ENCODE measurements around the gene KRTAP5-5. TPM values are rescaled to one million over a fixed set of nuclear protein-coding genes. Genes with fewer than 3 reads are reported as not detected.
"Not testable (repeated sequence)": the region's sequence is repeated elsewhere in the genome, so short reads cannot be mapped to it uniquely, and the experiment has no call there.

The KRTAP5-5 gene
- polyA plus RNA-seq (2012; ENCODE audit: low read depth, missing spikeins), result not detected

- FAIRE-seq, result no peak
- no peak for DNase-seq (ENCODE audit: insufficient read length, low spot score)
- no peak for TF ChIP-seq SPI1 (IDR thresholded peaks at IDR 0.05; ENCODE audit: low read depth, low read length)
- TF ChIP-seq POLR2A (IDR thresholded peaks at IDR 0.05; ENCODE audit: low read depth, low read length), result no peak
- no peak for TF ChIP-seq POU2F2 (IDR thresholded peaks at IDR 0.05; ENCODE audit: low read depth, low read length)
Measured at GRCh38 chr11:1629326-1630185, at the start of gene KRTAP5-5. Gene KRTAP5-5, plus strand, starts transcription at chr11:1629775. Its CDS starts 66 bp downstream, at chr11:1629841.

- DNase-seq (ENCODE audit: insufficient read length, low spot score) (no peak), FAIRE-seq (no peak)
- TF ChIP-seq POLR2A (IDR thresholded peaks at IDR 0.05; ENCODE audit: low read depth, low read length), result no peak
Measured at GRCh38 chr11:1581976-1582375, 47.6 kb upstream of the KRTAP5-5 start.

- FAIRE-seq; DNase-seq (ENCODE audit: insufficient read length, low spot score): not testable (repeated sequence)
Measured at GRCh38 chr11:1582909-1583308, 46.7 kb upstream of the KRTAP5-5 start.

- FAIRE-seq; DNase-seq (ENCODE audit: insufficient read length, low spot score): not testable (repeated sequence)
Measured at GRCh38 chr11:1584661-1585370, 44.8 kb upstream of the KRTAP5-5 start, which contains the start of gene KRTAP5-1. Gene KRTAP5-1, minus strand, starts transcription at chr11:1585283. Its CDS starts 34 bp downstream, at chr11:1585249.

- no peak for FAIRE-seq
- no peak for DNase-seq (ENCODE audit: insufficient read length, low spot score)
- TF ChIP-seq TAF1 (IDR thresholded peaks at IDR 0.05; ENCODE audit: low read depth, low read length), result no peak
Measured at GRCh38 chr11:1586699-1587098, 42.9 kb upstream of the KRTAP5-5 start.

- not testable (repeated sequence) for DNase-seq (ENCODE audit: insufficient read length, low spot score); FAIRE-seq
Measured at GRCh38 chr11:1589191-1589963, 40.2 kb upstream of the KRTAP5-5 start.

- DNase-seq (ENCODE audit: insufficient read length, low spot score), result no peak
- TF ChIP-seq TAF1 (IDR thresholded peaks at IDR 0.05; ENCODE audit: low read depth, low read length), result no peak
- no peak for TF ChIP-seq POLR2A (IDR thresholded peaks at IDR 0.05; ENCODE audit: low read depth, low read length)
- TF ChIP-seq SPI1 (IDR thresholded peaks at IDR 0.05; ENCODE audit: low read depth, low read length), result no peak
- no peak for TF ChIP-seq POLR2AphosphoS5 (IDR thresholded peaks at IDR 0.05; ENCODE audit: low read depth, low read length)
- TF ChIP-seq POU2F2 (IDR thresholded peaks at IDR 0.05; ENCODE audit: low read depth, low read length), result no peak
- no peak for TF ChIP-seq PAX5 (IDR thresholded peaks at IDR 0.05; ENCODE audit: insufficient read depth, low read length, severe bottlenecking)
- no peak for FAIRE-seq
Measured at GRCh38 chr11:1589996-1590395, 39.6 kb upstream of the KRTAP5-5 start.

- no peak for FAIRE-seq
- TF ChIP-seq POLR2A (IDR thresholded peaks at IDR 0.05; ENCODE audit: low read depth, low read length) (no peak), TAF1 (IDR thresholded peaks at IDR 0.05; ENCODE audit: low read depth, low read length) (no peak), PAX5 (IDR thresholded peaks at IDR 0.05; ENCODE audit: insufficient read depth, low read length, severe bottlenecking) (no peak), SPI1 (IDR thresholded peaks at IDR 0.05; ENCODE audit: low read depth, low read length) (no peak), POLR2AphosphoS5 (IDR thresholded peaks at IDR 0.05; ENCODE audit: low read depth, low read length) (no peak), POU2F2 (IDR thresholded peaks at IDR 0.05; ENCODE audit: low read depth, low read length) (no peak)
- DNase-seq (ENCODE audit: insufficient read length, low spot score), result no peak
Measured at GRCh38 chr11:1592628-1593027, 36.9 kb upstream of the KRTAP5-5 start.

- FAIRE-seq; DNase-seq (ENCODE audit: insufficient read length, low spot score): not testable (repeated sequence)
Measured at GRCh38 chr11:1595994-1596575, 33.5 kb upstream of the KRTAP5-5 start.

- DNase-seq (ENCODE audit: insufficient read length, low spot score); FAIRE-seq: not testable (repeated sequence)
Measured at GRCh38 chr11:1596576-1597121, 32.9 kb upstream of the KRTAP5-5 start.

Data from GM12891 (cell line).